ENCODE results near the gene GSS.

Gene GSS

DNA sequence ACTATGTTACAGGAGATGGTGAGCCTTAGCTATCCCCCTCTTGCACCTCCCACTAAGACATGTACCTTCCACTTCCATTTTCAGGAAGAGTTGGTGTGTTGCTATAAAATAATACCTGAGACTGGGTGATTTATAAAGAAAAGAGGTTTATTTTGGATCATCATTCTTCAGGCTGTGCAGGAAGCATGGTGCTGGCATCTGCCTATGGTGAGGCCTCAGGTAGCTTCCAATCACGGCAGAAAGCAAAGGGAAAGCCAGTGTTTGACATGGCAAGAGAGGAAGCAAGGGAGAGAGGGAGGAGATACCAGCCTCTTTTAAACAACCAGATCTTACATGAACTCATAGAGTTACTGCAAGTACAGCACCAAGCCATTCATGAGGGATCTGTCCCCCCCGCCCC lies 32.2 kb downstream of the GSS start:
- H3K27ac ChIP-seq: no peak overlapping the region
- H3K4me3 ChIP-seq (ENCODE audit: low read depth, low read length): no peak overlapping the region
- H3K27me3 ChIP-seq (replicated peaks): no peaks in the 10 kb centered on the region
- in situ Hi-C loops (cut with HindIII; ENCODE audit: low pct_ligation_motif_present, low sequenced_read_pairs): no loop called here
- TF ChIP-seq CTCF (IDR thresholded peaks at IDR 0.05; ENCODE audit: low read depth, low read length, missing control alignments): no peak
- peaks cover 20% of the 10 kb centered on the region for H3K36me3 ChIP-seq (replicated peaks)
- no peak for DNase-seq

- H3K27me3 ChIP-seq (replicated peaks): no peaks in the 10 kb centered on the region
- peaks cover 16% of the 10 kb centered on the region for H3K36me3 ChIP-seq (replicated peaks)
- in situ Hi-C loops (cut with HindIII; ENCODE audit: low pct_ligation_motif_present, low sequenced_read_pairs): no loop called here
- peak; percentile 53 for DNase-seq
- H3K27ac ChIP-seq: no peak overlapping the region
- no peak for TF ChIP-seq CTCF (IDR thresholded peaks at IDR 0.05; ENCODE audit: low read depth, low read length, missing control alignments)
- H3K4me3 ChIP-seq (ENCODE audit: low read depth, low read length): no peak overlapping the region
These were observed 32.8 kb downstream of the GSS start for GRCh38 chr20:34922654-34923381.

- Histone ChIP-seq H3K27ac (no peak overlapping the region), H3K36me3 (replicated peaks) (peaks cover 11% of the 10 kb centered on the region), H3K4me3 (ENCODE audit: low read depth, low read length) (no peak overlapping the region), H3K27me3 (replicated peaks) (no peaks in the 10 kb centered on the region)
- in situ Hi-C loops (cut with HindIII; ENCODE audit: low pct_ligation_motif_present, low sequenced_read_pairs): no loop called here
- DNase-seq: no peak
- TF ChIP-seq CTCF (IDR thresholded peaks at IDR 0.05; ENCODE audit: low read depth, low read length, missing control alignments): no peak
These were observed 34.2 kb downstream of the GSS start for GRCh38 chr20:34921436-34921835.

- DNase-seq: no peak
- TF ChIP-seq CTCF (IDR thresholded peaks at IDR 0.05; ENCODE audit: low read depth, low read length, missing control alignments): no peak
- peaks cover 5% of the 10 kb centered on the region for H3K36me3 ChIP-seq (replicated peaks)
- H3K27me3 ChIP-seq (replicated peaks): no peaks in the 10 kb centered on the region
- in situ Hi-C loops (cut with HindIII; ENCODE audit: low pct_ligation_motif_present, low sequenced_read_pairs): no loop called here
- H3K4me3 ChIP-seq (ENCODE audit: low read depth, low read length): no peak overlapping the region
- no peak overlapping the region for H3K27ac ChIP-seq
These were observed 35.6 kb downstream of the GSS start for GRCh38 chr20:34920055-34920454.

GRCh38 chr20:34916774-34917354 lies 38.7 kb downstream of the GSS start:
- in situ Hi-C loops (cut with HindIII; ENCODE audit: low pct_ligation_motif_present, low sequenced_read_pairs): no loop called here
- no peaks in the 10 kb centered on the region for H3K27me3 ChIP-seq (replicated peaks)
- TF ChIP-seq CTCF (IDR thresholded peaks at IDR 0.05; ENCODE audit: low read depth, low read length, missing control alignments): no peak
- no peak overlapping the region for H3K27ac ChIP-seq
- H3K4me3 ChIP-seq (ENCODE audit: low read depth, low read length): no peak overlapping the region
- H3K36me3 ChIP-seq (replicated peaks): no peaks in the 10 kb centered on the region
- DNase-seq: no peak

Measured in brain microvascular endothelial cell (primary cell).